ENCODE measurements around the gene RRAGD. TPM values are rescaled to one million over a fixed set of nuclear protein-coding genes. Genes with fewer than 3 reads are reported as not detected.

RRAGD gene
- total RNA-seq, 2 donors from 2014 or later, result 0.95 to 2.0 TPM

DNA sequence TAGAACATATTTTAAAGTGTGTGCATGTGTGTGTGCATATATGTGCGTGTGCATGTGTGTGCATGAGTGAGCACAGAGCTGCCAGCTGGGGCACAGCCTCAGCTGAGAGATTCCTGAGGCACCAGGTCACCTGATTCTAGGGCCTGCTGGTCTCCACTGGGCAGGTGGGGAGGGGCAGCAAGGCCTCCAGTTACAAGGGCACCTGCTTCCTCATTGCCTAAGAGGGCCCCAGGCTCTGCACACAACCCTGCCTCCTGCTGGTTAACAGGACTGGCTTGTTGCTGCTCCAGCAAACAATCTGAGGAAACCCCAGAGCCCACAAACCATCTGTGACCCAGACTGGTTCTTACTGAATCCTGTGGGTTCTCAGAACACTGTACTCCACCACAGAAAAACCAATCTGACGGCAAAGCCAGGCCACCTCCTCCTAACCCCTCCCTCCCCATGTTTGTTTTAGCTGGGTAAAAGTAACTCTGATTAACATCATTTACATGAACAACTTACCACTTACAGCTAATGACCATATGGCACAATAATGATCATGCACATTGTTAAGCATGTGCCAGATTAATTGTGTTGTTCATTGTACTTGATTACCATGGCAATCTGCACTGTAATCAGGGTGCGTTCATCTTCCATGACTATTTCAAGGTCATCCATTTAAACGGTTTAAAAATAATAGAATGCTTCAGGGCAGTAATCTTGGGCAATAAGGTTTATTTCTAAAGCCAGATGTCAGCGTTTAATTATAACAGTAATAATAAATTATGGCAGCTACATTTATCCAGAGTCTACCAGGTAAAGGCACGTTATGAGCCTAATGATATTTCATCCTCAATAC lies 36.4 kb downstream of the RRAGD start:
- Histone ChIP-seq H3K9ac (ENCODE audit: extremely low read depth, low read length, poor library complexity, severe bottlenecking) (no peak overlapping the region), H3K36me3 (ENCODE audit: control insufficient read depth, insufficient read depth, low read length) (no peaks in the 10 kb centered on the region), H3K9me3 (ENCODE audit: control insufficient read depth, low read length) (no peaks in the 10 kb centered on the region), H3K4me3 (ENCODE audit: low read length) (no peak overlapping the region), H3K4me1 (ENCODE audit: control insufficient read depth, insufficient read depth, low read length) (no peaks in the 10 kb centered on the region), H3K27me3 (ENCODE audit: control insufficient read depth, insufficient read depth, low read length, poor library complexity, severe bottlenecking) (peaks cover 12% of the 10 kb centered on the region), H3K27ac (ENCODE audit: low read depth, low read length) (no peak overlapping the region)
- no peak overlapping the region for H3K4me3 Mint-ChIP-seq
- H3K27me3 Mint-ChIP-seq (ENCODE audit: insufficient read depth), result peaks cover 13% of the 10 kb centered on the region
- TF ChIP-seq, protein P1, sequence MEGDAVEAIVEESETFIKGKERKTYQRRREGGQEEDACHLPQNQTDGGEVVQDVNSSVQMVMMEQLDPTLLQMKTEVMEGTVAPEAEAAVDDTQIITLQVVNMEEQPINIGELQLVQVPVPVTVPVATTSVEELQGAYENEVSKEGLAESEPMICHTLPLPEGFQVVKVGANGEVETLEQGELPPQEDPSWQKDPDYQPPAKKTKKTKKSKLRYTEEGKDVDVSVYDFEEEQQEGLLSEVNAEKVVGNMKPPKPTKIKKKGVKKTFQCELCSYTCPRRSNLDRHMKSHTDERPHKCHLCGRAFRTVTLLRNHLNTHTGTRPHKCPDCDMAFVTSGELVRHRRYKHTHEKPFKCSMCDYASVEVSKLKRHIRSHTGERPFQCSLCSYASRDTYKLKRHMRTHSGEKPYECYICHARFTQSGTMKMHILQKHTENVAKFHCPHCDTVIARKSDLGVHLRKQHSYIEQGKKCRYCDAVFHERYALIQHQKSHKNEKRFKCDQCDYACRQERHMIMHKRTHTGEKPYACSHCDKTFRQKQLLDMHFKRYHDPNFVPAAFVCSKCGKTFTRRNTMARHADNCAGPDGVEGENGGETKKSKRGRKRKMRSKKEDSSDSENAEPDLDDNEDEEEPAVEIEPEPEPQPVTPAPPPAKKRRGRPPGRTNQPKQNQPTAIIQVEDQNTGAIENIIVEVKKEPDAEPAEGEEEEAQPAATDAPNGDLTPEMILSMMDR (conservative IDR thresholded peaks at IDR 0.05), result peak; percentile 75
- H3K9me3 Mint-ChIP-seq, result no peaks in the 10 kb centered on the region
- H3K36me3 Mint-ChIP-seq (ENCODE audit: low read depth), result no peaks in the 10 kb centered on the region
- 83 to 87% methylated on average over 4 to 5 of the region's 6 CpGs for WGBS, 2 experiments (ENCODE audit: insufficient coverage in 1 of 2, insufficient read length in 1 of 2)
- H3K27ac Mint-ChIP-seq, result peak overlapping the region; percentile 83
- DNase-seq, result peak; percentile 94
- peaks cover 20% of the 10 kb centered on the region for H3K4me1 Mint-ChIP-seq

DNA sequence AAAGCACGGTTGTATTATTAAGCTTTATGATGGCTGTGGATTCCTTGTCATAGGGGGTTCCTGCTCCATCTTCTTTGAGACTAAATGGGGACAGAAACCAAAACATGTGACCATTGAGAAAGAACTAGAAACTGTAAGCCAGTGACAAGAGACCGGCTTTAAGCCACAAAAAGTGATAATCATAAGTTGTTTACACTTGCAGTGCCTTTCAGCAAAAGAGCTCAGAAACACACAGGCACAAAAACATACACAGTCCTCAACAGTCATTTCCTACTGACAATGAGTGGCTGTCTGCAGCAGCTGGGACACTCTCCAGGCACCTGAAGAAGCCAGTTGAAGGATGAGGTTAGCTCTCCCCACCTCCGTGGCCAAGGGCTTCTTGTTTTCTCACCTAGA lies 39.6 kb downstream of the RRAGD start:
- Mint-ChIP-seq H3K27ac (no peak overlapping the region), H3K4me1 (peaks cover 16% of the 10 kb centered on the region), H3K36me3 (ENCODE audit: low read depth) (no peaks in the 10 kb centered on the region)

DNA sequence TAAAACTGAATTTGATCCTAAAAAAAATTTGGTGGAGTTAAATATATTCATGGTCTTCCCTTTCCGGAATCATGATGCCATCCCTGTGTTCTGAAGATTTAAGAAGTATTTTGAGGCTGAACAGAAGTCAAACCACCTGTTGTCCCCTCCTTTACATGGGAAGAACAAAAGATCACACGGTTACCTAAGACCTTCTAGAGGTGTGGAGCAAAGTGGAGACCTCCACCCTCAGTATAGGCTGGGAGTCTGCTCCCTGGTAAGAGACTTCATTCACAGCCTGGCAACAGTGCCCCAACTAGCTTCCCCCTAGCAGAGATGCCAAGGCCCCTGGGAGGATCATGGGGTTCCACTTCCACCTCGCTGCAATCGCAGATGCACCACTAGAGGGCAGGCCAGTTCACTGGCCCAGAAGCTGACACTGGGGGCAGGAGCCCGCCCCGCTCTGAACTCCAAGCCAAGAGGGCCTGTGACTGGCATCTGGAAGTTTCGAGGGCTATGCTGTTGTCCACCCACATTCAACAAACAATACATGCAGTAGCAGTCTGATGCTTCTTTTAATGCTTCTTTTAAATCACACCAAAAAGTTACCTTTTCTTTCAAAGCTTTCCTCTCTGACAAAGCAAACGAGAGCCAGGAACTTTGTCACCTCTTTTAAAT lies 40.1 kb downstream of the RRAGD start:
- no peak overlapping the region for H3K27ac Mint-ChIP-seq
- no peaks in the 10 kb centered on the region for H3K9me3 Mint-ChIP-seq
- WGBS, 2 experiments (ENCODE audit: insufficient coverage in 1 of 2, insufficient read length in 1 of 2), result 37 to 40% methylated on average over 4 to 8 of the region's 8 CpGs
- no peak overlapping the region for H3K9ac ChIP-seq (ENCODE audit: extremely low read depth, low read length, poor library complexity, severe bottlenecking)
- H3K4me1 ChIP-seq (ENCODE audit: control insufficient read depth, insufficient read depth, low read length), result no peaks in the 10 kb centered on the region
- no peaks in the 10 kb centered on the region for H3K36me3 Mint-ChIP-seq (ENCODE audit: low read depth)
- no peaks in the 10 kb centered on the region for H3K9me3 ChIP-seq (ENCODE audit: control insufficient read depth, low read length)
- no peak overlapping the region for H3K4me3 ChIP-seq (ENCODE audit: low read length)
- peak; percentile 94 for DNase-seq
- no peak overlapping the region for H3K27ac ChIP-seq (ENCODE audit: low read depth, low read length)
- TF ChIP-seq, protein P1 (conservative IDR thresholded peaks at IDR 0.05), result peak; percentile 98
- peaks cover 16% of the 10 kb centered on the region for H3K4me1 Mint-ChIP-seq
- no peaks in the 10 kb centered on the region for H3K27me3 Mint-ChIP-seq (ENCODE audit: insufficient read depth)
- no peaks in the 10 kb centered on the region for H3K27me3 ChIP-seq (ENCODE audit: control insufficient read depth, insufficient read depth, low read length, poor library complexity, severe bottlenecking)
- H3K4me3 Mint-ChIP-seq, result no peak overlapping the region
- H3K36me3 ChIP-seq (ENCODE audit: control insufficient read depth, insufficient read depth, low read length), result no peaks in the 10 kb centered on the region

More for the DNA sequence above, 39.6 kb downstream of the RRAGD start:
- no peak overlapping the region for H3K9ac ChIP-seq (ENCODE audit: extremely low read depth, low read length, poor library complexity, severe bottlenecking)
- no peaks in the 10 kb centered on the region for H3K27me3 ChIP-seq (ENCODE audit: control insufficient read depth, insufficient read depth, low read length, poor library complexity, severe bottlenecking)
- TF ChIP-seq, protein P1 (conservative IDR thresholded peaks at IDR 0.05), result no peak
- no peak overlapping the region for H3K27ac ChIP-seq (ENCODE audit: low read depth, low read length)
- Mint-ChIP-seq H3K9me3 (no peaks in the 10 kb centered on the region), H3K27me3 (ENCODE audit: insufficient read depth) (no peaks in the 10 kb centered on the region), H3K4me3 (no peak overlapping the region)
- H3K9me3 ChIP-seq (ENCODE audit: control insufficient read depth, low read length), result no peaks in the 10 kb centered on the region
- no peaks in the 10 kb centered on the region for H3K36me3 ChIP-seq (ENCODE audit: control insufficient read depth, insufficient read depth, low read length)
- no peaks in the 10 kb centered on the region for H3K4me1 ChIP-seq (ENCODE audit: control insufficient read depth, insufficient read depth, low read length)
- DNase-seq, result no peak
- H3K4me3 ChIP-seq (ENCODE audit: low read length), result no peak overlapping the region
- WGBS, 2 experiments (ENCODE audit: insufficient coverage in 1 of 2, insufficient read length in 1 of 2), result 90 to 100% methylated on average over 2 to 3 of the region's 3 CpGs
